ENCODE results near the gene SMARCAL1.

The SMARCAL1 gene

GRCh38 chr2:216477283-216478035, 65.2 kb downstream of the SMARCAL1 start:
- no peak for DNase-seq

- DNase-seq = no peak
Measured at GRCh38 chr2:216478151-216478550, 65.9 kb downstream of the SMARCAL1 start.

- no peak for DNase-seq
Measured at GRCh38 chr2:216478791-216479190, 66.5 kb downstream of the SMARCAL1 start.

- no peak for DNase-seq
Measured at GRCh38 chr2:216480221-216480620, 67.9 kb downstream of the SMARCAL1 start.

- DNase-seq = no peak
Measured at GRCh38 chr2:216482640-216483039, 70.4 kb downstream of the SMARCAL1 start.

- no peak for DNase-seq
Measured at GRCh38 chr2:216485237-216485636, 73.0 kb downstream of the SMARCAL1 start.

GRCh38 chr2:216485745-216486144, 73.5 kb downstream of the SMARCAL1 start:
- no peak for DNase-seq

GRCh38 chr2:216486271-216486670, 74.0 kb downstream of the SMARCAL1 start:
- no peak for DNase-seq

- no peak for DNase-seq
Measured at GRCh38 chr2:216486708-216487107, 74.4 kb downstream of the SMARCAL1 start.

- DNase-seq = no peak
Measured at GRCh38 chr2:216490061-216490460, 77.8 kb downstream of the SMARCAL1 start.

GRCh38 chr2:216491793-216492596, 79.7 kb downstream of the SMARCAL1 start:
- no peak for DNase-seq

GRCh38 chr2:216492597-216493333, 80.5 kb downstream of the SMARCAL1 start:
- no peak for DNase-seq

- no peak for DNase-seq
Measured at GRCh38 chr2:216493334-216493685, 81.0 kb downstream of the SMARCAL1 start.

GRCh38 chr2:216495656-216496055, 83.4 kb downstream of the SMARCAL1 start:
- DNase-seq = no peak

GRCh38 chr2:216497382-216498069, 85.2 kb downstream of the SMARCAL1 start:
- DNase-seq = no peak

GRCh38 chr2:216498070-216498378, 85.7 kb downstream of the SMARCAL1 start:
- DNase-seq = no peak

- DNase-seq = peak; percentile 74
Measured at GRCh38 chr2:216498379-216499352, 86.4 kb downstream of the SMARCAL1 start, which contains the start of gene RPL37A. Gene RPL37A, plus strand, starts transcription at chr2:216498844. Its CDS starts 31 bp downstream, at chr2:216498875.

GRCh38 chr2:216499641-216500218, 87.4 kb downstream of the SMARCAL1 start:
- DNase-seq = no peak

- DNase-seq = no peak
Measured at GRCh38 chr2:216500572-216500971, 88.3 kb downstream of the SMARCAL1 start.

- DNase-seq = no peak
Measured at GRCh38 chr2:216501854-216502253, 89.6 kb downstream of the SMARCAL1 start.

GRCh38 chr2:216502381-216503158, 90.3 kb downstream of the SMARCAL1 start:
- DNase-seq = no peak
